ENCODE results near the gene DHRS11. TPM values are rescaled to one million over a fixed set of nuclear protein-coding genes. Genes with fewer than 3 reads are reported as not detected.

Gene DHRS11
- total RNA-seq, 1 experiment from 2014 or later, result 11.8 TPM

DNA sequence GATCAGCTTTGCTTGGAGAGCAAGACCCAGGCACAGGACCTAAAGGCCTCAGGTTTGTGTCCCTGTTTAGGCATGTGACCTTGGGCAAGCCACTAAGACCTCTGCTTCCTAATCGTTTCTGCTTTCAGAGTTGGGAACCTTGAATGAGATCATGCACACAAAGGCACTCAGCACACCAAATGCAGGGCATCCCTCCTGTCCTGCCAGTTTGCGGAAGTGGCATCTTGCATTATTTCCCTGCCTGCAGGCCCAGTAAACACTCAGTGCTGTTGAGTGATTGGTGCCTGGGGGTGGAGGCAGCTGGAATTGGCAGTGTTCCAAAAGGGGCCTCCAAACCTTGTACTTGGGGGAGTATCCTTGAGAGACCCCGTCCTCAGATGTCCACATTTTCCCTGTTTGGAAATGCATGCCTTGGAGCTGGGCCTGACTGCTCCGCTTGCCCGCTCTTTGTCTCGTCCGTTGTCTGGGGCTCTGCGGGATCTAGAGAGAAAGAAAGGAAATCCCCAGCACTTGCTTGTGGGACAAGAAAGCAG lies 38.4 kb downstream of the DHRS11 start:
- ATAC-seq, result no peak
- no peaks in the 10 kb centered on the region for H3K4me1 ChIP-seq (ENCODE audit: control insufficient read depth, insufficient read depth, low read length)
- ChIA-PET CTCF (interaction anchor here (1.1 kb wide), 1 partner anchor 28 kb away, joined by 3 read pairs; no protein-coding TSS in a partner anchor), POLR2A (no interaction called here)
- no peaks in the 10 kb centered on the region for H3K27me3 ChIP-seq (ENCODE audit: control insufficient read depth, insufficient read depth, low read length)
- H3K4me3 ChIP-seq (ENCODE audit: low read depth in 2 of 2, low read length in 2 of 2), result no peak overlapping the region
- no TSS peak for BruUV-seq (replicated peaks)
- DNase-seq (ENCODE audit: low read depth, low spot score), result no peak
- TF ChIP-seq TCF7L2 (IDR thresholded peaks at IDR 0.05; ENCODE audit: low read depth, low read length) (no peak), POLR2AphosphoS5 (IDR thresholded peaks at IDR 0.05; ENCODE audit: low read depth, low read length) (no peak), SIN3A (IDR thresholded peaks at IDR 0.05; ENCODE audit: borderline replicate concordance, insufficient read depth, low read depth, low read length) (no peak)
- TF ChIP-seq, protein P1, sequence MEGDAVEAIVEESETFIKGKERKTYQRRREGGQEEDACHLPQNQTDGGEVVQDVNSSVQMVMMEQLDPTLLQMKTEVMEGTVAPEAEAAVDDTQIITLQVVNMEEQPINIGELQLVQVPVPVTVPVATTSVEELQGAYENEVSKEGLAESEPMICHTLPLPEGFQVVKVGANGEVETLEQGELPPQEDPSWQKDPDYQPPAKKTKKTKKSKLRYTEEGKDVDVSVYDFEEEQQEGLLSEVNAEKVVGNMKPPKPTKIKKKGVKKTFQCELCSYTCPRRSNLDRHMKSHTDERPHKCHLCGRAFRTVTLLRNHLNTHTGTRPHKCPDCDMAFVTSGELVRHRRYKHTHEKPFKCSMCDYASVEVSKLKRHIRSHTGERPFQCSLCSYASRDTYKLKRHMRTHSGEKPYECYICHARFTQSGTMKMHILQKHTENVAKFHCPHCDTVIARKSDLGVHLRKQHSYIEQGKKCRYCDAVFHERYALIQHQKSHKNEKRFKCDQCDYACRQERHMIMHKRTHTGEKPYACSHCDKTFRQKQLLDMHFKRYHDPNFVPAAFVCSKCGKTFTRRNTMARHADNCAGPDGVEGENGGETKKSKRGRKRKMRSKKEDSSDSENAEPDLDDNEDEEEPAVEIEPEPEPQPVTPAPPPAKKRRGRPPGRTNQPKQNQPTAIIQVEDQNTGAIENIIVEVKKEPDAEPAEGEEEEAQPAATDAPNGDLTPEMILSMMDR (IDR thresholded peaks at IDR 0.05), result no peak
- TF ChIP-seq, protein P2, sequence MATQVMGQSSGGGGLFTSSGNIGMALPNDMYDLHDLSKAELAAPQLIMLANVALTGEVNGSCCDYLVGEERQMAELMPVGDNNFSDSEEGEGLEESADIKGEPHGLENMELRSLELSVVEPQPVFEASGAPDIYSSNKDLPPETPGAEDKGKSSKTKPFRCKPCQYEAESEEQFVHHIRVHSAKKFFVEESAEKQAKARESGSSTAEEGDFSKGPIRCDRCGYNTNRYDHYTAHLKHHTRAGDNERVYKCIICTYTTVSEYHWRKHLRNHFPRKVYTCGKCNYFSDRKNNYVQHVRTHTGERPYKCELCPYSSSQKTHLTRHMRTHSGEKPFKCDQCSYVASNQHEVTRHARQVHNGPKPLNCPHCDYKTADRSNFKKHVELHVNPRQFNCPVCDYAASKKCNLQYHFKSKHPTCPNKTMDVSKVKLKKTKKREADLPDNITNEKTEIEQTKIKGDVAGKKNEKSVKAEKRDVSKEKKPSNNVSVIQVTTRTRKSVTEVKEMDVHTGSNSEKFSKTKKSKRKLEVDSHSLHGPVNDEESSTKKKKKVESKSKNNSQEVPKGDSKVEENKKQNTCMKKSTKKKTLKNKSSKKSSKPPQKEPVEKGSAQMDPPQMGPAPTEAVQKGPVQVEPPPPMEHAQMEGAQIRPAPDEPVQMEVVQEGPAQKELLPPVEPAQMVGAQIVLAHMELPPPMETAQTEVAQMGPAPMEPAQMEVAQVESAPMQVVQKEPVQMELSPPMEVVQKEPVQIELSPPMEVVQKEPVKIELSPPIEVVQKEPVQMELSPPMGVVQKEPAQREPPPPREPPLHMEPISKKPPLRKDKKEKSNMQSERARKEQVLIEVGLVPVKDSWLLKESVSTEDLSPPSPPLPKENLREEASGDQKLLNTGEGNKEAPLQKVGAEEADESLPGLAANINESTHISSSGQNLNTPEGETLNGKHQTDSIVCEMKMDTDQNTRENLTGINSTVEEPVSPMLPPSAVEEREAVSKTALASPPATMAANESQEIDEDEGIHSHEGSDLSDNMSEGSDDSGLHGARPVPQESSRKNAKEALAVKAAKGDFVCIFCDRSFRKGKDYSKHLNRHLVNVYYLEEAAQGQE (IDR thresholded peaks at IDR 0.05; ENCODE audit: insufficient read depth in 1 of 2, low read depth in 2 of 2, low read length in 1 of 2), result no peak
- in situ Hi-C loops (cut with HindIII; ENCODE audit: low pct_unique_long_range_greater_than_20kb, low sequenced_read_pairs), result no loop called here
- intact Hi-C loops (cut with micrococcal nuclease; ENCODE audit: unreplicated experiment), result loop anchor here (5.0 to 10.0 kb wide), 2 partner anchors 75 to 127 kb away; no protein-coding TSS in a partner anchor
- no peak overlapping the region for H3K27ac ChIP-seq (ENCODE audit: low read length)
- no peaks in the 10 kb centered on the region for H3K9me3 ChIP-seq (ENCODE audit: control insufficient read depth, insufficient read depth, low read depth, low read length)
- H3K36me3 ChIP-seq (ENCODE audit: control insufficient read depth, insufficient read depth, low read length), result no peaks in the 10 kb centered on the region

DNA sequence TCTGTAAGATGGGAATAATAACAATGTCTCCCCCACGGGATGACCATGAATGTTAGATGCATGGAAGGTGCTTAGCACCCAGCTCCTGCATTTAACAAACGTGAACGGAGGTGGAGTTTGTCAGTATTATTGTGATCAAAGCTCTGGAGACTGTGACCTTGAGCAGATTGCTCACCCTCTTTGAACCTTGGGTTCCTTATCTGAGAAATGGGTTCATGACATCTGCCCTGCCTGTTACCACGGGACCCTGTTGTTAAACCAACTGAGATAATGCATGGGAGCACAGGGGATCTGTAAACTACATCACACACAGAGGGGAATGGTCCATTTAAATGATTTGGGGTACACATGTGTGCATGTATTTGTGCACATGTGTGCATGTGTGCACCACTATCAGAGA lies 39.3 kb downstream of the DHRS11 start:
- no peaks in the 10 kb centered on the region for H3K27me3 ChIP-seq (ENCODE audit: control insufficient read depth, insufficient read depth, low read length)
- H3K9me3 ChIP-seq (ENCODE audit: control insufficient read depth, insufficient read depth, low read depth, low read length), result no peaks in the 10 kb centered on the region
- no peaks in the 10 kb centered on the region for H3K4me1 ChIP-seq (ENCODE audit: control insufficient read depth, insufficient read depth, low read length)
- no peak for TF ChIP-seq TCF7L2 (IDR thresholded peaks at IDR 0.05; ENCODE audit: low read depth, low read length)
- TF ChIP-seq, protein P1 (IDR thresholded peaks at IDR 0.05), result no peak
- no peak for TF ChIP-seq POLR2AphosphoS5 (IDR thresholded peaks at IDR 0.05; ENCODE audit: low read depth, low read length)
- no peak for TF ChIP-seq SIN3A (IDR thresholded peaks at IDR 0.05; ENCODE audit: borderline replicate concordance, insufficient read depth, low read depth, low read length)
- TF ChIP-seq, protein P2 (IDR thresholded peaks at IDR 0.05; ENCODE audit: insufficient read depth in 1 of 2, low read depth in 2 of 2, low read length in 1 of 2), result no peak
- no peaks in the 10 kb centered on the region for H3K36me3 ChIP-seq (ENCODE audit: control insufficient read depth, insufficient read depth, low read length)
- no TSS peak for BruUV-seq (replicated peaks)
- H3K27ac ChIP-seq (ENCODE audit: low read length), result no peak overlapping the region
- in situ Hi-C loops (cut with HindIII; ENCODE audit: low pct_unique_long_range_greater_than_20kb, low sequenced_read_pairs) (no loop called here), intact Hi-C loops (cut with micrococcal nuclease; ENCODE audit: unreplicated experiment) (no loop called here)
- DNase-seq (ENCODE audit: low read depth, low spot score) (no peak), ATAC-seq (no peak)
- ChIA-PET CTCF (no interaction called here), POLR2A (no interaction called here)
- no peak overlapping the region for H3K4me3 ChIP-seq (ENCODE audit: low read depth in 2 of 2, low read length in 2 of 2)

Measured in Panc1 (cell line).